KBM-7 (cell line): ENCODE results near the gene KCND2.
"Not testable (repeated sequence)": the region's sequence is repeated elsewhere in the genome, so short reads cannot be mapped to it uniquely, and the experiment has no call there.

Experiments
- DNase-seq: peaks from one replicate; pipeline ENCODE4 v3.0.0-alpha.2; 2015
- in situ Hi-C: fragments of 300-500 bp; cut with MboI; formaldehyde crosslinking; loops from 2 replicates; pipeline ENCODE4 v1.14.3; 2020; ENCODE audit warnings: low sequenced_read_pairs, low pct_unique_long_range_greater_than_20kb, mixed read lengths

Gene KCND2

DNA sequence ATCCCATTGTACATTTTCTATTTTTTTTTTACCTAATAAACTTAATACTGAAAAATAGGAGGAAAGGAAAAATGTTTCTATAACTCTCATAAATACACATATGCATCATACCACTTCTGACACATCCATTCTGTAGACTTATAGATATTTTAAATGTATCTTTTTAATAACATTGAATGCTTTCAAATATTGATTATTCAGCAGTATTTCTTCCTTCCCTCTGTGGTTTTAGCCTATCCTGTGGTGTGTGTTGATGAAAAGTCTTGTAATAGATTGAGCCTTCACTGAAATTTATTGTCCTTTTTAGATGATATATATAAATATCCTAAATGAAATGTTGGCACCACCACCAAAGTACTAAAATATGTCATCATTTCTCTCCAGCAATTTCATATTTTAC, 366.9 kb downstream of the KCND2 start:
- DNase-seq = no peak
- in situ Hi-C loops = no loop called here

DNA sequence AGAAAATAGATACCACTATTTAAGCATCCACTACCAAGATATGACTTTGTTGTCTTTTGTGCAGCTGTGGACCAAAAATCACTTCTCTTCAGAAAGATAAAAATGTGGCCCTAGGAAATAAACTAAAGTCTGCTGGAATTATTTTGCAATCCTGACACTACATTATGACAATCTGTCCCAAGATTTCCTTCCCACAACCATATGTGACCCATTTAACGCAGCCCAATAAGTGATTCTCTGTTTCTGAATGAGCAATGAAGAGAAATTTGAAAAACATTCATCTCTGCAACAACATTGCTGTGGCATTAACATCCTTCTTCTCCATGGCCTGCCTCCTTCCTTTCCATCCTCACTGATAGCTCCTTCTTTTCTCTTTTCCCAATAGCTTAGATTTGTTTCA, 373.0 kb downstream of the KCND2 start:
- in situ Hi-C loops = no loop called here
- DNase-seq = no peak

DNA sequence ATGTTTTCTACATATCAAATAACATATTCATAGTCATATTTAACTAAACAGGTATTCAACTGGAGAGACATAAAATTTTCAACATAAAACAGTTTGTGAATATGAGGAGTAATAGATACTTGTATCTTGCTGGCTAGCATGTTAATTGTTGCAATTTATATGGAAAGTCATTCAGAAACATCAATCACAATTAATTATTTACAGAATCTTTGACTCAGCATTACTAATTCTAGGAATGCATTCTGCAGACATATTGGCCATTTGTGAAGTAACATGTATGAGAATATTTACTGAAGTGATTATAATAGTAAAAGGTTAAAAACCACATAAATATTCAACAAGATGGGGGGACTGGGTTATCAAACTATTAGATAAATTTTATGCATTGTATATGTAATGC, 381.3 kb downstream of the KCND2 start:
- DNase-seq = no peak
- in situ Hi-C loops = no loop called here

DNA sequence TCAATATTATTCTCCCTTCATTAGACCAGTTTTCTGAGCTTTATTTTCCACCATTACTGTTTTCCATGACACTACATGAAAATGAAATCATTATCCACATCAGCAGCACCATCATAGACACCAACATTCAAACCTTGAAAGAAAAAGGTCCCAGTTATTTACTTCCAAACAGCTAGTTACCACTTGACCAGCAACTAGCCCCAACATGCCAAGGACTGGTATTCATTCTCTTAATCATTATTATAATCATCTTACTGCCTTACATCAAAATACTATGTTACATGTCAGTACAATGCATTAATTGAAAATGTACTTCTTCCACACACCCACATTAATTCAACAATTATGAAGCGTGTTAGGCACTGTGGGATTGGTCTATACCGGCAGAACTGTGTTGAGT, 385.5 kb downstream of the KCND2 start:
- no peak for DNase-seq
- in situ Hi-C loops = no loop called here

GRCh38 chr7:120662291-120662690, 389.3 kb downstream of the KCND2 start:
- in situ Hi-C loops = no loop called here

DNA sequence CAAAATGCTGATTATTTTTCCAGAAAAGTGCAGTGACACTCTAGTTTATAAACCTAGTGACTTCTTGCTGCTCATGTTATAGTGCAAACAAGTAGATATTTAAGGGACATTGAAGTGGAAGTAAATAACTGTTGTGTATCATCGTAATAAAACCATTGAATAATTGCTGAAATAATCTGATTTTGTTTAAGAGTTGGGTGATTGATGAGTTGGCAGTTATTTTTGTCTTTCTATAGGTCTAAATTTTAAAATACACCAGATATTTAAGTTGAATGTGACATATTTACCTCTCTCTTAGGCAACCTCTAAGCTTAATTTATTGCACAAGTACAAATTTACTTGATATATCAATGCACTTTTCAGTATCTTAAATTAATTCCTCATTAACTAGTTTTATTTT, 392.1 kb downstream of the KCND2 start:
- DNase-seq = no peak
- in situ Hi-C loops = no loop called here

More at GRCh38 chr7:120662291-120662690, 389.3 kb downstream of the KCND2 start:
- DNase-seq = no peak

DNA sequence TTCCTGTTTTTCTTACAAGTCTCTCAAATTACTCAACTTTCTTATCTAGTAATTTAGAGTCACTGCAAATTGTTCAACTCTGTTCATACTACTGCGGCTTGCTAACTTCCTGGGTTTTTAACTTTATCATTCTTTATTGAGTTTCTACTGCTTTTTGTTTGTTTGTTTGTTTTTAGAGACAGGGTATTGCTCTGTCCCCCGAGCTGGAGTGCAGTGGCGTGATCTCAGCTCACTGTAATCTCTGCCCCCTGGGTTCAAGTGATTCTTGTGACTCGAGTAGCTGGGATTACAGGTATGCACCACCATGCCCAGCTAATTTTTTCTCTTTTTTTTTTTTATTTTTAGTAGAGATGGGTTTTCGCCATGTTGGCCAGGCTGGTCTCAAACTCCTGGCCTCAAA, 402.1 kb downstream of the KCND2 start:
- in situ Hi-C loops = no loop called here
- DNase-seq = no peak

DNA sequence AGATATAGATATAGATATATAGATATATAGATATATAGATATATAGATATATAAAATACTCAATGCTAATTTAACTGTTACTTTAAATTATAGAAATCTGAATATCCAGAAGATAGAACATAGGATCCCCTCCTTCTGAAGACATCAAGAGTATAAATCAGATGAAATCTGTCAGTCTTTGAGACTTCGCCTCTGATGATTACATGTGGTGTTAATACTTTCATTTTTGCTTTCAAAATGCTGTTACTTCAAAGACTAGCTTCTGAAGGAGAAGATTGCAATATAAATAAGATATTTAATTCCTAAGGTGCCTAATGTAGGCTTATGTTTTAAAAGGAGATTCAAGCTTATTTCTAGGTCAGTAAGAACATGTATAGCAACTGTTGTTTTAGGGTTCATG, 404.6 kb downstream of the KCND2 start:
- in situ Hi-C loops = no loop called here
- no peak for DNase-seq

GRCh38 chr7:120680985-120681384, 408.0 kb downstream of the KCND2 start:
- no peak for DNase-seq
- in situ Hi-C loops = no loop called here

GRCh38 chr7:120684463-120684862, 411.5 kb downstream of the KCND2 start:
- DNase-seq = no peak
- in situ Hi-C loops = no loop called here

DNA sequence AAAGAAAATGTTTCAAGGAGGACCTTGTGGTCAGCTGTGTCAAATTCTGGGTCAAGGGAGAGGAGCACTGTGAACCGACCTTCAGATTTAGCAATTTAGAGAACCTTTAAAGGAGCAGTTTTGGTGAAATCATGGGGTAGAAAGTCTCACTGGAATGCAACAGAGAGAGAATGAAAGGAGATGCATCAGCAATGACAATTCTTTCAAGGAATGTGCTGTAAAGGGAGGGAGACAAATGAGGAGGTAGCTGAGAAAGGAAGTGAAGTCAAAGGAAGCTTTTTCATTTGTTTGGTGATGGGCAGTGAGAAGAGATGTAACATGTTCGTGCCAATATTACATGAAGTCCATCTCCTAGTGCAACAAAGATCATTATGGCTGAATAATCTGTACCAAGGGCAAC, 418.9 kb downstream of the KCND2 start:
- in situ Hi-C loops = no loop called here
- no peak for DNase-seq

GRCh38 chr7:120695848-120696247, 422.9 kb downstream of the KCND2 start:
- in situ Hi-C loops = no loop called here
- DNase-seq = no peak

DNA sequence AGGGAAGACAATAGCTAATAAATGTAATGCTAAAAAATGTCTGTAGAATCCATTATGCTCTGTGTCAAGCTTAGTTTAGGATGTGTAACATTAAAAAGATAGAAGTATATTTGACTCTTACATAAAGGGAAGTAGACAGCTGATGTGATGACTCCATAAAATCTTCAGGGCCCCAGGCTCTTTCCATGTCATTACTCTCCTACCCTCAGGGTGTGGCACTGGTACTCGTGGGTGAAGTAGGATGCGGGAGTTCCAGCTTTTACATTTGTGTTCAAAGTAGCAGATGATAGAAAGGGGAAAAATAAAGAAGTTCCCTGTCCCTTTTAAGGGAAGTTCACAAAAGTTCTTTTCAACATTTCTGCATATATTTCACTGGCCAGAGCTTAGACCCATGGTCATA, 427.8 kb downstream of the KCND2 start:
- DNase-seq = no peak
- in situ Hi-C loops = no loop called here

- in situ Hi-C loops, DNase-seq: not testable (repeated sequence)
Observed at GRCh38 chr7:120702408-120702807, 429.4 kb downstream of the KCND2 start.

- in situ Hi-C loops = no loop called here
- DNase-seq = no peak
Observed at GRCh38 chr7:120703585-120704240, 430.7 kb downstream of the KCND2 start.

GRCh38 chr7:120709252-120709971, 436.4 kb downstream of the KCND2 start:
- in situ Hi-C loops = no loop called here

DNA sequence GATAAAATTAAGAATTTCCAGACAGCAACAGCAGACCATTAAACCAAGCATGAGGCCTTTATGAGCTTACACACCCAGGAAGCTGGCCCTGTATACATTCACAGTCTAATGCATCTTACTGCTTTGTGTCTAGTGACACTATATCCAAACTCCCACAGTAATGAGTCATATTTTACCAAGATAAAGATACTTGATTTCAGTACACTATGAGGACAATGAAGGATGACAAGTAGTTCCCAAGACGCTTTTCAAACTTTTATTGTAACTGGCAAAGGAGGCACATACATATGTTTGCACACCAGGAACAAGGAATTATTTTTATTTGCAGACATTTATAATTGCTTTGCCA, 437.0 kb downstream of the KCND2 start:
- DNase-seq = no peak
- in situ Hi-C loops = no loop called here

More at GRCh38 chr7:120709252-120709971, 436.4 kb downstream of the KCND2 start:
- no peak for DNase-seq

GRCh38 chr7:120714945-120715344, 442.0 kb downstream of the KCND2 start:
- DNase-seq = no peak
- in situ Hi-C loops = no loop called here

DNA sequence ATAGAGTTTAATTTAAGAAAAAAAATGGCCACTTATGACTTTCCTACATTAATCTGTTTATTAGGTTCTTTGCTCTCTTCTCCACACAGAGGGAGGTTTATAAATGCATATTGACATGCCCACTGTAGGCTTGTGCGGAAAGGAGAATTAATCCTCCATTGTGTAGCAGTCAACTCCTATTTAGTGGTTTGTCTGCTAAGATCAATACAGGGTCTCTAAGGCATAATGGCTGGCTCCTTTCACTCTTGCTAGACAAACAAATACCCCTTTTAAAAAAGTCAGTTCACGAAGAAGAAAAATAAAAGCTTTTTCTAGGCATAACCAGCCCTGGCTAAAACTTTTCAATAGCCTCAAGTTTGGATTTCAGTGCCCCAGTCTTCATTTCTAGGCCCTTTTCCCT, 443.3 kb downstream of the KCND2 start:
- in situ Hi-C loops = no loop called here
- DNase-seq = no peak

GRCh38 chr7:120717166-120717565, 444.2 kb downstream of the KCND2 start:
- DNase-seq = no peak

GRCh38 chr7:120718361-120718760, 445.4 kb downstream of the KCND2 start:
- in situ Hi-C loops = no loop called here
- no peak for DNase-seq

More at GRCh38 chr7:120717166-120717565, 444.2 kb downstream of the KCND2 start:
- in situ Hi-C loops = no loop called here
